Left ventricle myocardium inferior (tissue), 1 donor: ENCODE results near the gene NDUFA8. TPM values are rescaled to one million over a fixed set of nuclear protein-coding genes. Genes with fewer than 3 reads are reported as not detected.
"Not testable (repeated sequence)": the region's sequence is repeated elsewhere in the genome, so short reads cannot be mapped to it uniquely, and the experiment has no call there.

ENCODE experiments used
- DNase-seq: peaks from one replicate; pipeline ENCODE4 v3.0.0-alpha.2; 2020
- H3K27ac ChIP-seq: fragments of 200-600 bp; replicated peaks from 2 replicates; pipeline ENCODE4 v1.8.0; 2021
- H3K27me3 ChIP-seq: fragments of 200-600 bp; 2 replicates; pipeline ENCODE4 v1.8.0; 2021; ENCODE audit warnings: low read depth
- H3K36me3 ChIP-seq: fragments of 200-600 bp; 2 replicates; pipeline ENCODE4 v1.8.0; 2021
- H3K4me1 ChIP-seq: fragments of 200-600 bp; 2 replicates; pipeline ENCODE4 v1.8.0; 2021
- H3K4me3 ChIP-seq: fragments of 200-600 bp; 2 replicates; pipeline ENCODE4 v1.8.0; 2021; ENCODE audit warnings: mild to moderate bottlenecking, moderate library complexity
- H3K9me3 ChIP-seq: fragments of 200-600 bp; replicated peaks from 2 replicates; pipeline ENCODE4 v1.8.0; 2021
- intact Hi-C: fragments of 100-400 bp; cut with micrococcal nuclease; formaldehyde crosslinking; loops from one replicate; pipeline ENCODE4 v1.11.0; 2022
- total RNA-seq: library from RNA; stranded (reverse); fragmentation: NEBNext Ultra II Directional; extraction: Animal tissue kit (Norgen Biotek cat#: 25700); gene quantifications from one replicate; pipeline ENCODE4 v1.2.1, GENCODE V29; 2021
- TF ChIP-seq, protein P1 (sequence below): fragments of 200-600 bp; IDR thresholded peaks from 2 replicates; pipeline ENCODE4 v1.8.0; 2021; ENCODE audit warnings: antibody characterized with exemption, mild to moderate bottlenecking, borderline replicate concordance
- donor health status: DM: no; HTN: yes; CAD: no; lungs with severe emphysema.

The NDUFA8 gene
- total RNA-seq, 1 donor from 2014 or later = 311 TPM

DNA sequence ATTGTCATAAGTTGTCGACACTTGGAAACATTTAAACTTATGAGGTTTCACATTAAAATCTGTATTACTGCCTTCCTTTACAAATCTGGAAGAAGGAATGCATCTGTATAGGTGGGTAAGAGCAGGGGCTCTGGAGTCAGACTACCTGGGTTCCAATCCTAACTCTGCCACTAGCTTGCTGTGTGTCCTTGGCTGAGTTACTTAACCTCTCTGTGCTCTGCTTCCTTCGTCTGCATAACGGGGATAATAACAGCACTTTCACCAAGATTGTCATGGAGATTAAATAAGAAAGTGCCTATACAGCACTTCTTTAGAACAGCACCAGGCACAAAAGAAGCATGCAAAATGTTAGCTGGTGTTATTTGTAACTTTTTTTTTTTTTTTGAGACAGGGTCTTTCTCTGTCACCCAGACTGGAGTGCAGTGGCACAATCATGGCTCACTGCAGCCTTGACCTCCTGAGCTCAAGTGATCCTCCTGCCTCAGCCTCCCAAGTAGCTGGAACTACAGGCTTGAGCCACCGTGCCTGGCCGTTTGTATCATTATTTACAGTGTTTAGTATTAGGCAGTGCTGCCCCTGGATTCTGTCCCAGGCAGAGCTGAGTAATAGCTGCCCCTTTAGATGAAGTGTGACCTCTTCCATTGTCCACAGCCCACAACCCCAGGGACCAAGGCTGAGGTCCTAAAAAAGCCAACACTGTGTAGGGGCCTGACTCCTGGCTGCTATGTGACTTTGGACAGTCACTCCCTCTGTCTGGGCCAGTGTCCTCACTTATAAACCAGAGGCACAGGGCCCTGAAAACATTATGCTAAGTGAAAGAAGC lies 41.0 kb downstream of the NDUFA8 start:
- Histone ChIP-seq H3K4me3 (no peak overlapping the region), H3K4me1 (no peaks in the 10 kb centered on the region), H3K36me3 (no peaks in the 10 kb centered on the region), H3K27ac (no peak overlapping the region), H3K9me3 (no peaks in the 10 kb centered on the region), H3K27me3 (peaks cover 29% of the 10 kb centered on the region)
- no peak for DNase-seq
- TF ChIP-seq, protein P1, sequence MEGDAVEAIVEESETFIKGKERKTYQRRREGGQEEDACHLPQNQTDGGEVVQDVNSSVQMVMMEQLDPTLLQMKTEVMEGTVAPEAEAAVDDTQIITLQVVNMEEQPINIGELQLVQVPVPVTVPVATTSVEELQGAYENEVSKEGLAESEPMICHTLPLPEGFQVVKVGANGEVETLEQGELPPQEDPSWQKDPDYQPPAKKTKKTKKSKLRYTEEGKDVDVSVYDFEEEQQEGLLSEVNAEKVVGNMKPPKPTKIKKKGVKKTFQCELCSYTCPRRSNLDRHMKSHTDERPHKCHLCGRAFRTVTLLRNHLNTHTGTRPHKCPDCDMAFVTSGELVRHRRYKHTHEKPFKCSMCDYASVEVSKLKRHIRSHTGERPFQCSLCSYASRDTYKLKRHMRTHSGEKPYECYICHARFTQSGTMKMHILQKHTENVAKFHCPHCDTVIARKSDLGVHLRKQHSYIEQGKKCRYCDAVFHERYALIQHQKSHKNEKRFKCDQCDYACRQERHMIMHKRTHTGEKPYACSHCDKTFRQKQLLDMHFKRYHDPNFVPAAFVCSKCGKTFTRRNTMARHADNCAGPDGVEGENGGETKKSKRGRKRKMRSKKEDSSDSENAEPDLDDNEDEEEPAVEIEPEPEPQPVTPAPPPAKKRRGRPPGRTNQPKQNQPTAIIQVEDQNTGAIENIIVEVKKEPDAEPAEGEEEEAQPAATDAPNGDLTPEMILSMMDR = no peak
- intact Hi-C loops = no loop called here

DNA sequence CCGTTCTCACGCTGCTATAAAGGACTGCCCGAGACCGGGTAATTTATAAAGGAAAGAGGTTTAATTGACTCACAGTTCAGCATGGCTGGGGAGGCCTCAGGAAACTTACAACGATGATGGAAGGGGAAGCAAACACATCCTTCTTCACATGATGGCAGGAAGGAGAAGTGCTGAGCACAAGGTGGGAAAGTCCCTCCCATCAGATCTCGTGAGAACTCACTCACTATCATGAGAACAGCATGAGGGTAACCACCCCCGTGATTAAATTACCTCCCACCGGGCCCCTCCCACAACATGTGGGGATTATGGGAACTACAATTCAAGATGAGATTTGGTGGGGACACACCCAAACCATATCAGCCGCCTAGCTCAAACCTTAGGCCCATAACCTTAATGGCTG lies 42.3 kb downstream of the NDUFA8 start:
- intact Hi-C loops, H3K36me3 ChIP-seq, H3K4me1 ChIP-seq, DNase-seq, H3K27ac ChIP-seq, H3K4me3 ChIP-seq, H3K9me3 ChIP-seq: not testable (repeated sequence)
- peaks cover 29% of the 10 kb centered on the region for H3K27me3 ChIP-seq

DNA sequence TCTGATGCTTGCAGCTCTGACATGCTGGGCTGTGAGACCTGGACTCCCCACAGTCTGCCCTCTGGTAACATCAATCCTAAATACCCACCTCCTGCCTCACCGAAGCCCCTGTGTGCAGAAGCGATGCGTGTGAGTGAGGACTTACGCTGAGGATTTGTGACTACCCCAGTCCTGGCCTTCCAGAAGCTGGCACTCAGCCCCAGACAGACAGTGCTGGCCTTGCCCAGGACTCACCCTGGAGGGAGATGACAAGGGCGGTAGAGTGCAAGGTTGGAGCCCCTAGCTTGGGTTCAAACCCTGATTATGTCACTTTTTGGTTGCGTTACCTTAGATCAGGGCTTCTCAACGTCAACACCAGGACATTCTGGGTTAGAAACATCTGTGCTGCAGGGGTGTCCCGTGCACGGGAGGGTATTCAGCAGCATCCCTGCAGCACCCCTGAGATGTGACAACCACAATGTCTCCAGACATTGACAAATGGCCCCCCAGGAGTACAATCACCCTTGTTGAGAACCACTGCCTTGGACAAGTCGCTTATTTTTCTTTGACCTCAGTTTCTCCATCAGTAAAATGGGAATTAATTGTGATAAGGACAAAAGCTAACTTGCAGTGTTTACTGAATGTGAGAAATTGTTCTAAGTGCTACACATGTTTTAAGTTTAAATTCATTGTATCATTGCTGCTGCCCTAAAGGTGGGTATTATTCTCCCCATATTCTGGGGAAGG lies 43.0 kb downstream of the NDUFA8 start:
- no peaks in the 10 kb centered on the region for H3K4me1 ChIP-seq
- no peak overlapping the region for H3K4me3 ChIP-seq
- TF ChIP-seq, protein P1 = no peak
- H3K36me3 ChIP-seq = no peaks in the 10 kb centered on the region
- DNase-seq = no peak
- intact Hi-C loops = no loop called here
- H3K27ac ChIP-seq = no peak overlapping the region
- no peaks in the 10 kb centered on the region for H3K9me3 ChIP-seq
- H3K27me3 ChIP-seq = peaks cover 29% of the 10 kb centered on the region

DNA sequence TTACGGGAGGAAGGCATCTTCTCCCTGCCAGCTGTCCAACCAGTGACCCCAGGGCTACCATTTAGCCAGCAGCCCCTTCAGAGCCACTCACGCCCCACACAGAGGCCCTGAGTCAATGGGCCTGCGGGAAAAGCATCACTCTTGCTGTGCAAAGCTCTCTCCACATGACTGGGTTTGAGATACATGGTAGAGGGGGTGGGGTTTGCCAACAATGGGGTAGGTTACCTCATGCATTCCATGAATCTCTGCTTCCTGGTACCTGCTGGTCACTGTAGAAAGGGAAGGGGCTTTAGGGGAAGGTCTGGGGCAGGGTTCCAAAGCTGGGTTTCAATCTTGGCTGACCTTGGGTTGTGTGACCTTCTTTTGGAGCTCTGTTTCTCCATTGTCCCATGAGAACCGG lies 43.5 kb downstream of the NDUFA8 start:
- TF ChIP-seq, protein P1 = no peak
- intact Hi-C loops = no loop called here
- DNase-seq = no peak
- no peaks in the 10 kb centered on the region for H3K9me3 ChIP-seq
- no peaks in the 10 kb centered on the region for H3K4me1 ChIP-seq
- no peak overlapping the region for H3K4me3 ChIP-seq
- no peak overlapping the region for H3K27ac ChIP-seq
- peaks cover 29% of the 10 kb centered on the region for H3K27me3 ChIP-seq
- no peaks in the 10 kb centered on the region for H3K36me3 ChIP-seq

DNA sequence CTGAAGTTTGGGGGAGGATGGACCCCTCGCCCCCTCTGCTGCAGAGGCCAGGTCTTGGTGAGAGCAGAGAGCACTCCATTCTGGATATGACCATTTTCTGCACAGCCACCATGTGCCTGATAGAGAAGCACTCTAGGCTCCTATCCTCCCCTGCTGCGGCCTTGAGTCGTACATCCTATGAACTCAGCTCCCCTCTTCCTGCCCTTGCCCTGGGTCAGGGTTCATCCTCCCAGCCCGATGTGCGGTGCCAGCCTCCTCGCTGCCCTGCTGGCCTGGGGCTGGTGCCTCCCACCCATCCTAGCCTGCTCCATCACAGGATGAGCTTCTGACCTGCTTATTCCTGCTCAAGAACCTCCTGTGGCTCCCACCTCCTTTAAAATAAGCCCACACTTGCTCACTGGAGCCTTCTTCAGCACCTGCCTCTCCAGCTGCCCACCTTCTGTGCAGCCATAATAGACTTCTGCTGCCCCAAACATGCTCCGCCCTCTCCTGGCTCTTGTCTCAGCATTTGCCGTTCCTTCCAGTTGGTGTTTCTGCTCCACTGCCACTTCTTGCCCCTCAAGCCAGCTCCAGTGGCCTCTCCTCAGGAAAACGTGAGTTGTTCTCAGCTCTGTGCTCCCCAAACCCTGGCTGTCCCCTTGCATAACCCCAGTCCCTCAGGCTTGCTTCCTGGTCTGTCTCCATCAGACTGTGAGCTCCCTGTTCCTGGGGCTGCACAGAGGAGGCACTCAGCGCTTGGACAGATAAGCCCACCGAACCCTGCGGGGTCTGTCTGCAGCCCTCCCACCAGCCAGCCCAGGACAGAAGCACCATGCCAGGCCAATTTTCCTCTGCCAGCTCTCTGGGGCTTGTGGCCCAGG lies 44.2 kb downstream of the NDUFA8 start:
- no peak for DNase-seq

More for the DNA sequence above, 44.2 kb downstream of the NDUFA8 start:
- Histone ChIP-seq H3K36me3 (no peaks in the 10 kb centered on the region), H3K27me3 (peaks cover 29% of the 10 kb centered on the region), H3K4me3 (no peak overlapping the region), H3K9me3 (no peaks in the 10 kb centered on the region), H3K27ac (no peak overlapping the region), H3K4me1 (no peaks in the 10 kb centered on the region)
- TF ChIP-seq, protein P1 = no peak
- intact Hi-C loops = no loop called here
